Islet precursor cell (in vitro differentiated cells): ENCODE measurements around the gene EML6.
"Not testable (repeated sequence)": the region's sequence is repeated elsewhere in the genome, so short reads cannot be mapped to it uniquely, and the experiment has no call there.

Source experiments
- DNase-seq: peaks from one replicate; pipeline ENCODE4 v3.0.0-alpha.2; 2018

EML6 gene

GRCh38 chr2:54723131-54723995 is at the start of gene EML6:
EML6 (plus strand) TSS chr2:54723662; CDS start chr2:54725062, 1,400 bp downstream.
- DNase-seq, result peak; percentile 99

GRCh38 chr2:54675281-54675680 is 48.2 kb upstream of the EML6 start:
- DNase-seq, result peak; percentile 38

- DNase-seq, result no peak
Observed at GRCh38 chr2:54675738-54676137, 47.7 kb upstream of the EML6 start.

- no peak for DNase-seq
Observed at GRCh38 chr2:54676656-54677055, 46.8 kb upstream of the EML6 start.

- peak; percentile 44 for DNase-seq
Observed at GRCh38 chr2:54677476-54678265, 45.8 kb upstream of the EML6 start.

GRCh38 chr2:54678719-54679118 is 44.7 kb upstream of the EML6 start:
- DNase-seq, result no peak

GRCh38 chr2:54680397-54681041 is 42.9 kb upstream of the EML6 start:
- peak; percentile 49 for DNase-seq

- no peak for DNase-seq
Observed at GRCh38 chr2:54681416-54681815, 42.0 kb upstream of the EML6 start.

- no peak for DNase-seq
Observed at GRCh38 chr2:54683596-54683995, 39.9 kb upstream of the EML6 start.

GRCh38 chr2:54685263-54685775 is 38.1 kb upstream of the EML6 start:
- no peak for DNase-seq

GRCh38 chr2:54687595-54688152 is 35.8 kb upstream of the EML6 start:
- DNase-seq, result no peak

GRCh38 chr2:54691445-54692135 is 31.9 kb upstream of the EML6 start:
- DNase-seq, result peak; percentile 38

GRCh38 chr2:54692556-54692955 is 30.9 kb upstream of the EML6 start:
- no peak for DNase-seq

GRCh38 chr2:54695378-54695777 is 28.1 kb upstream of the EML6 start:
- DNase-seq, result no peak

GRCh38 chr2:54697934-54698333 is 25.5 kb upstream of the EML6 start:
- no peak for DNase-seq

- DNase-seq, result not testable (repeated sequence)
Observed at GRCh38 chr2:54698926-54699325, 24.5 kb upstream of the EML6 start.

- DNase-seq, result no peak
Observed at GRCh38 chr2:54699665-54700064, 23.8 kb upstream of the EML6 start.

- DNase-seq, result no peak
Observed at GRCh38 chr2:54701029-54701428, 22.4 kb upstream of the EML6 start.

- no peak for DNase-seq
Observed at GRCh38 chr2:54704238-54704637, 19.2 kb upstream of the EML6 start.

- no peak for DNase-seq
Observed at GRCh38 chr2:54704688-54705605, 18.5 kb upstream of the EML6 start.

- no peak for DNase-seq
Observed at GRCh38 chr2:54706622-54707021, 16.8 kb upstream of the EML6 start.
